ENCODE data around the gene IFIH1.

DNA sequence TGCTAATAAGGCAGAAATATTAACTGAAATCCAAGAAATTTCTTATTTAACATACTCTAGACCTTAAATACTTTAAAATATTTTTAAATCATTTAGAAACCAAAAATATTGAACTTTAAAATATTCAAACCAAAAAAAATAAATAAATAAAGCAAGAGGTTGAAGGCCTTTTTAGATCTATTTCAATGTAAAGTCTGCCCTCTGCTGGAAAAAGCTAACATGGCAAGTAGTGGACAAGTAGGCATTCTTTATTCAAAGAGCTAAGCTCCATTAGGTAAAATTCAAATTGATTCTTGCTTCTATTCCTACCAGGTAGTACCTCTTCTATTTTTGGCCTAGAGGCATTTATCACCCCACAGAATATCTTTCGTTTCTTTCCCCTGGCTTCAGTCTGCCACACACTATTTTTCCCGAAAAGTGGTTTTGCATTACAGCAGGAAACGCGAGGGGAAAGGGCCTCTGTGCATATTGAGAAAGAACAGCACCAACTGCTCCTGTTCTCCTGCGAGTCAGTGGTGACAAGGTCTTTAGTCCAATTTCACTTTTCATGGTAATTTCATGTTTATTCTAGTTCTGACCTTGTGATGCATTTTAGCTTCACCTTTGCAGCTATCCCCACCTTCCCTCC, 20.4 kb downstream of the IFIH1 start:
- TF ChIP-seq, protein P1, sequence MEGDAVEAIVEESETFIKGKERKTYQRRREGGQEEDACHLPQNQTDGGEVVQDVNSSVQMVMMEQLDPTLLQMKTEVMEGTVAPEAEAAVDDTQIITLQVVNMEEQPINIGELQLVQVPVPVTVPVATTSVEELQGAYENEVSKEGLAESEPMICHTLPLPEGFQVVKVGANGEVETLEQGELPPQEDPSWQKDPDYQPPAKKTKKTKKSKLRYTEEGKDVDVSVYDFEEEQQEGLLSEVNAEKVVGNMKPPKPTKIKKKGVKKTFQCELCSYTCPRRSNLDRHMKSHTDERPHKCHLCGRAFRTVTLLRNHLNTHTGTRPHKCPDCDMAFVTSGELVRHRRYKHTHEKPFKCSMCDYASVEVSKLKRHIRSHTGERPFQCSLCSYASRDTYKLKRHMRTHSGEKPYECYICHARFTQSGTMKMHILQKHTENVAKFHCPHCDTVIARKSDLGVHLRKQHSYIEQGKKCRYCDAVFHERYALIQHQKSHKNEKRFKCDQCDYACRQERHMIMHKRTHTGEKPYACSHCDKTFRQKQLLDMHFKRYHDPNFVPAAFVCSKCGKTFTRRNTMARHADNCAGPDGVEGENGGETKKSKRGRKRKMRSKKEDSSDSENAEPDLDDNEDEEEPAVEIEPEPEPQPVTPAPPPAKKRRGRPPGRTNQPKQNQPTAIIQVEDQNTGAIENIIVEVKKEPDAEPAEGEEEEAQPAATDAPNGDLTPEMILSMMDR (conservative IDR thresholded peaks at IDR 0.05; ENCODE audit: low read depth in 2 of 2), result peak; percentile 75 to 85
- TF ChIP-seq NANOG (IDR thresholded peaks at IDR 0.05; ENCODE audit: borderline replicate concordance) (no peak), POLR2AphosphoS5 (IDR thresholded peaks at IDR 0.05; ENCODE audit: low read depth) (no peak), EZH2 (IDR thresholded peaks at IDR 0.05; ENCODE audit: low read depth, unreplicated experiment) (no peak)

Measured in GM23338 (cell line).